Fibroblast of skin of left biceps (primary cell): ENCODE results near the gene RBM17.
"Not testable (repeated sequence)": the region's sequence is repeated elsewhere in the genome, so short reads cannot be mapped to it uniquely, and the experiment has no call there.

Experiments
- DNase-seq, 2 experiments: peaks; one replicate each; pipeline ENCODE4 v3.0.0-alpha.2; 2013; ENCODE audit warnings: low read depth in 2 of 2

Gene RBM17

DNA sequence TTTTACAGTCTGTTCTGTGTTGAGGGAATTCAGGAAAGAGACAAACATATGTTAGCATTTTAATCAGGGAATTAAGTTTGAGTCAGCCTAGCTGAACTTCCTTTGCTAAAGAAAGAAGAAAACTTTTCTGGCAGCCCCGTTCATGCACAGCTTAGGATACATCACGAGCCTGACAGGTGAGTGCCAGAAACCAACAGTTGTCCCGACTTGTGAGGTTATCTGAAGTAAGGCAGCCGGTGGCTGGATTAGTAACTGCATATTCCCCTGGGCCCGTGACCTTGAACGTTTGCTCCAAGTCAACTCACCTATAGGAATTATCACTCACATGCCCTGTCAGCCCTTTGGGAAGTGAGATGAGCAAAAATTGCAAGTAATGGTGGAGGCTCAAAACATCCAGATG is 24.1 kb downstream of the RBM17 start:
- DNase-seq: no peak

GRCh38 chr10:6114299-6114698 is 25.5 kb downstream of the RBM17 start:
- DNase-seq: no peak

GRCh38 chr10:6114805-6115341 is 26.0 kb downstream of the RBM17 start:
- no peak for DNase-seq

DNA sequence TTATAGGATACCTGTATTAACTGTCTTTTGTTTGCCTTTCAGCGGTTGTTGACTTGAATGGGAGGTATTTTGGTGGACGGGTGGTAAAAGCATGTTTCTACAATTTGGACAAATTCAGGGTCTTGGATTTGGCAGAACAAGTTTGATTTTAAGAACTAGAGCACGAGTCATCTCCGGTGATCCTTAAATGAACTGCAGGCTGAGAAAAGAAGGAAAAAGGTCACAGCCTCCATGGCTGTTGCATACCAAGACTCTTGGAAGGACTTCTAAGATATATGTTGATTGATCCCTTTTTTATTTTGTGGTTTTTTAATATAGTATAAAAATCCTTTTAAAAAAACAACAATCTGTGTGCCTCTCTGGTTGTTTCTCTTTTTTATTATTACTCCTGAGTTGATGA is 26.6 kb downstream of the RBM17 start:
- DNase-seq: no peak

DNA sequence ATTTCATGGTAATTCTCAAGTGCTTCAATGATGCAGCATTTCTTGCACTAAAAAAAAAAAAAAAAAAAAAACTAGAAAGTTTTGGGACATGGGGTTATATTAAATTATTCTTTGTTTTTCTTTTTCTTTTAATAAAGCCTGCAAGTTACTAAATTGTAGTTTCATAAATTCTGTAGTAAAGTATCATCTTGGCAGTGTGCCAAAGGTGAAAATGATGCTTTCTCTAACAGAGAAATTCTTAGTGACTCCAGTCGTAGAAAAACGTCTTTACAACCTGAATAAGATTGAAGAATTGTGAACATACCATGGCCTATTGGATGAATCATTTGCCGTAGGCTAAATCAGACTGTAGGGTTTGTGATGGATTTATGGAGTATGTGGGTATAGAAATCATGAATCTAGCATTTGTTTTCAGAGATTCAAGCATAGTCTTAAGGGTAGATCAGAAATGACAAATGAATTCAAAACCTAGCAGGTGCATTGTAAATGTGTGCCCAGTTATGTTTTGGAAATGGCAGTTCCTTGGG is 27.1 kb downstream of the RBM17 start:
- DNase-seq: no peak

DNA sequence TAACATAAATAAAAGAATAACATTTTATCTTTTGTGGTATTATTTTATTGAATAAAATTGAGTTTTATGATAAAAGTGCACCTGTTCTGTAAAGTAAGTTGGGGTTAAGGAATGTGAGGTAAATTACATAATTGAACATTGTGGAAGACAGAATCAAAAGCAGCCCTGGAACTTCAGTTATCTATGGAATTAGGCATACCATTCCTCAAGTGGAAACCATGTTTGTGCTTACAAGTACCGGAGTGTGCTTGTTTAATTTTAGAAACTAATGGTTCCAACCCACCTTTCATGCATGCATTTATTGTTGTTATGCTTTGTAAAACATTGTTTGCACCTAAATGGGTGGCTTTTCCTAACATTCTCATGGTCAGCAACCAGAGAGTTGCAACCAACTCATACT is 28.0 kb downstream of the RBM17 start:
- no peak for DNase-seq

- DNase-seq: no peak
Measured at GRCh38 chr10:6117711-6118110, 28.9 kb downstream of the RBM17 start.

DNA sequence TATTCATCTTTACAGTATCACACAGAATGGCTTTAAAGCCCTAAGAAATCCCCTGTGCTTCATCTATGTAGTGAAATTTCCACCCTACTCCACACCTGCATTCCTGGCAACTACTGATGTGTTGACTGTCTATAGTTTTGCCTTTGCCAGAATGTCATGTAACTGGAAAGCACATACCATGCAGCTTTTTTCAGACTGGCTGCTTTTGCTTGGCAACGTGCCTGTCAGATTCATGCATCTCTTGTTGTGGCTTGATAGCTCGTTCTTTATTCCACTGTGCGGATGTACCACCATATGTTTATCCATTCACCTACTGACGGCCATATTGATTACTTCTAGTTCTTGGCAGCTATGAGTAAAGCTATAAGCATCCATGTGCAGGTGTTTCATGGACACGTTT is 30.6 kb downstream of the RBM17 start:
- no peak for DNase-seq

- DNase-seq: no peak
Measured at GRCh38 chr10:6119962-6120361, 31.1 kb downstream of the RBM17 start.

DNA sequence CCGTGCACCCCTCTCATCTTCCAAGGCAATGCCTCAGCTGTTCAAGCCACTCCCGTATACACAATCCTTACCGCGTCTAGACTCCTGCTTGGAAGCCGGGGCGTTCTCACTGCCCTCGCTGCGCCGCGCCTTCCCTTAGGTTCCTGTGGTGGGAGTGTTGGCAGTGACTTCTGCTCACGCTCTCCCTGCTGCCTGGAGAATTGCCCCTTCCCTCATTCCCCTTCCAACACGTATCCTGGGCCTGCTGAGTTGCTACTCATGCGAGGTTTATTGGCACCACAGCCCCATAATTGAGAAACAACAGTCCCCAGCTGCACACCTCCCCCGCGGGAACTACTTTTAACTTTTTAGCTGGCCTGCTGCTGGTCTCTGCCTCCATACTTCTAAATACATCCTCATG is 31.9 kb downstream of the RBM17 start:
- DNase-seq: no peak

DNA sequence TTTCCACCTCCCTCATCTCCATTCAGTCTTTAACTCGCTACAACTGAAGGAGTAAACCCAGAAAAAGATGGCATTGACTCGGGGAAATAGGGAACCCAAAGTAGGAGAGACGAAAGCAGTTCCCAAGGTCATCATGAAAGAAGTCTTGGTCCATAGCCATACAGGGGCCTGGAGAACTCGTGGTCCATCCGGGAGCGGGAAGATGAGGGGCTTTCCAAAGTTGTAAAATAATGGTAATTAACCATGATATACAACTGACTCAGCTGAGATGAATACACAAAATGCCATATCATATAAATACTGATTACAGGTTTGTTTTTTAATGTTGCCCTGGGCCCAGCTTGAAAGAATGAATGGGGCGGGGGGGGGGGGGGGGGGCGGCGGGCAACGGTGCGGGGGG is 32.3 kb downstream of the RBM17 start:
- no peak for DNase-seq

DNA sequence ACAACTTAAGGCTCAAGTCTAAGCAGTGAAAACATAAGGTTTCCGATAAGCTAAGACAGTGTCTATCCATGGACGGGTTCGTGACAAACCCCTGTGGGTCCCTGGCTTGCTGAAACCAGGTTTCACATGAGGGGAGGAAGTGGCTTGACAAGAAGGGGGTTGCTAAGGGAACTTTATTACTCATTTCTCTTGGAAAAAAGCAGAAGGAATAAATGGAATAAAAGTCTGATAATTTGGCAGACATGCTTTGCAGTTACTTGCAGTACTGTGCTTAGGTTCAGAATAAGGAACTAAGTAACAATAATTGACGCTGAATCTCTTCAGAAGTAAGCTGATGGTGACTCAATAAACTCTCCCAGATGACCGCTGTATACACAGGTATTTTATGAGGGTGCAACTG is 34.7 kb downstream of the RBM17 start:
- DNase-seq: no peak

DNA sequence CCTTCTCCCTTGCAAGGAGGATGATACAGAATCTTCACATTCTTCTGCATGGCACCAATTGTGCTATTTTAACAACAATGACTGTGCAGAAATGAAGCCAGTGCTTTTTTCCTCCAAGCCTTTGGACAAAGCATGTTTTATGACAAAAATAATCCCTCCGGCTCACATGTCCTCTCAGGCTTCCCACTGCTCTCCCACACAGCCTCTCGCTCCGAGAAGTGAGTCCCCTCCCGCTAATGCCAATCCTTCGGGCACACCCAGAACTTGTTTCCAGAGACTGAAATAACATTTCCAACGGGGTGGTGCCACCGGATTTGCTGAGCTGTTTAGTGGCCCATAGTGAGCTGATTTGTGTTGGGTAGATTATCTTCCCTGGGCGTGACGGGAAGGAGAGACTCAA is 35.8 kb downstream of the RBM17 start:
- DNase-seq: no peak

DNA sequence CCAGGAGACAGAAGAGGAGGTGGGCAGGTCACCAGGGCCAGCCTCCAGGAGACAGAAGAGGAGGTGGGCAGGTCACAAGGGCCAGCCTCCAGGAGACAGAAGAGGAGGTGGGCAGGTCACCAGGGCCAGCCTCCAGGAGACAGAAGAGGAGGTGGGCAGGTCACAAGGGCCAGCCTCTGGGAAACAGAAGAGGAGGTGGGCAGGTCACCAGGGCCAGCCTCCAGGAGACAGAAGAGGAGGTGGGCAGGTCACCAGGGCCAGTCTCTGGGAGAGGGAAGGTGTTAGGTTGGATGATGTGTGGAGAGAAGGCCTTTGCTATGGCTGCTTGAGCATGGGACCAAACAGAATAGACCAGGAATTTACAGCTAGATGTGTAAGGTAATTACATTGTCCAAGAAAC is 38.6 kb downstream of the RBM17 start:
- DNase-seq: not testable (repeated sequence)

DNA sequence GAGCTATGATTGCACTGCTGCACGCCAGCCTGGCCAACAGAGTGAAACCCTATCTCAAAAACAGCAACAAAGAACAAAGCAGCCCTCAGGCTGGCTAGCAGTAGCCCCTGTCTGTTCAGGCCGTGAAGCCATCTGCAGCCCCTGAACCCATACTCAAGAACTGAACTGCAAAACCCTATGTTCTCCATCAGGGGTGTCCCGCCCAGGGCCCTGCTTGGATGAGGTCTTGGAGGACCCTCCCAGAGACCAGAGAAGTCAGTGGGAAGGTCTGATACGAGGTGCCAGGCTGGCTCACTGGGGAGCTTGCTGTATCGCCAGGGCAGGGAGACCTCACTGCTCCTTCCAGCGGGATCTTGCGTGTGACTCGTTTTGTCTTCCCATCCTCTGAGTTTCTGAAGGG is 39.3 kb downstream of the RBM17 start:
- DNase-seq: no peak

DNA sequence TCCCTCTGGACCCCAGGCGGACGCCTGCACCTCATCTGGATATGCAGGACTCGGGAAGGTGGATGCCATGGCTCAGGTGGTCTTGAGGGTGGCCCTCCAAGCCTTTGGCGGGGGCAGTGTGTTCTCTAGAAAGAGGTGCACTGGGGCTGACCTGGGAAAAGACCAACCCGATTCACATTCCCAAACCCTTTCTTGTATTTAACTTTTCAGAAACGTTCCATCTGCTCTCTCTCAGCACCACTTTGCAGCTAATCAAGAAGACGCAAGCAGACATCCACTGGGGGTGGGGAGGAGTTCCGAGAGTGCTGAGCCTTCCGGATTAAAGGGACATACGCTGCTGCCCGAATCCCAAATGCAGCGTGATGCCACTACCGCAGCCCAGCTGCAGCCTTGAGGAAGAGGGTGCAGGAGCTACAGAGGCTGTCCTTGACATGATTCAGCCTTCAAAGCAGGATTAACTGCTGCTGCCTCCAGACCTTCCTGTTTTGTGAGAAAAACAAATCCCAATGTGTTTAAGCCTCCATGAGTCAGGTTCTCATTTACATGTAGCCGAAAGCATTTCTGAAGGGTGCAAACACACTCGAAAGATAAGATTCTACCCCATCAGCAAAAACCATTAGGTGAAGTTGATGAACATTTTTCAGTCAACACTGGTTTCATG is 39.9 kb downstream of the RBM17 start:
- DNase-seq: no peak

DNA sequence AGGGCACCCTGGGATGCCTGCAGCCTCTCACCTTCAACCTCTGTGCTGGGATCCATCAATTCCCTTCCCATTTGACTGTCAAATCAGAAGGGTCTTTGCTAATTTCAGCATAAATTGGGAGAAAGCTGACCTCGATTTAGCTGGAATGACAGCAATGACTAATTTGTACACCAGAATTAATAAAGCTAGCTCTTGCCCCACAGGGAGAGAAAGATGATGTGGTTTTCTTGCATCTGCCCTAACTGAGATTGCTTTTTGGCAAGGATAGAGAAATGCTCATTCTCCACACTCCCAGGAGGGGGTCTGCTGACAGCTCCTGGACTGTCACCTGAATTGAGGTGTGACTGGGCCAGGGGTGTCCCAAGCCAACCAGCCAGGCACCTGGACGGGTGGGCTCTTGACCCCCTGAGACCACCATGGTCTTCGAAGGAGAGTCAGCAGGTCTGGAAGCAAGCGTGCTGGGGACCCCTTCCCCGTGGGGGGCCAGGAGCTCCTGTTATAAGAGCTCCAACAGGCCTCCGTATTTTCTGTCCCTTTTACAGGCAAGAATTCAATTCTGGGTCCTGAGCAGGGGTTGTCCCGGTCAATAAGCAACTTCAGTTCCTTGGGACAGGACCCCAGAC is 42.1 kb downstream of the RBM17 start:
- no peak for DNase-seq

DNA sequence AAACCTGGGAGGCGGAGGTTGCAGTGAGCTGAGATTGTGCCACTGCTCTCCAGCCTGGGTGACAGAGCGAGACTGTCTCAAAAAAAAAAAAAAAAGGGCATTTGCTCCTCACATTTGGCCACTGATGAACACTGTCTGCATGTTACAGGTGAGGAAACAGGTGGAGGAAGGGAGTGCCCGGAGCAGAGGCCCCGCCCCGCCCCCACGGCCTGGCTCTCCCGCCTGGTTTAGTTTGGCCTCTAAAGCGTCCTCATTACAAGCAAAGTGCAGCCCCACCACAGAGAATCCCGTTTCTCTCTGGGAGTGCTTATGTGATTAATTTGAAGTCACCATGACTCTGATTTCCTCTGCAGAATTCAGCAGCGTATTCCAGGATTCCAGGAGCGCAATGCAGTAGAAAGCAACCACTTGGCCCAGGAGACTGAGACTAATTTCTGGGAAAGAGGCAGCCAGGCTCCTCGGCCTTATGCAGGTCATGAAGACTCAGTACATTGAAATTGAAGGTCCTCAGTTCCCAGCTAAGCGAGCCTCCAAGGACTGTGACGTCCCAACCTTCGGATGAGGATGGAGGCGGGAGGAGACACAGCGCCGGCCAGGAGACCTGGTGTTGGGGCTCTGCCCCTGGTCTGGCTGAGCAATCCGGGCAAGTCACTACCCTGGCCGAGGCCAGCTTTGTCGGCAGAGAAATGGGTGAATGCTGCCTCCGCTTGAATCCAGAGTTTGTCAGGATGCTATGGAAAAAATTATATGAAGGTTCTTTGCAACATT is 44.7 kb downstream of the RBM17 start:
- no peak for DNase-seq

DNA sequence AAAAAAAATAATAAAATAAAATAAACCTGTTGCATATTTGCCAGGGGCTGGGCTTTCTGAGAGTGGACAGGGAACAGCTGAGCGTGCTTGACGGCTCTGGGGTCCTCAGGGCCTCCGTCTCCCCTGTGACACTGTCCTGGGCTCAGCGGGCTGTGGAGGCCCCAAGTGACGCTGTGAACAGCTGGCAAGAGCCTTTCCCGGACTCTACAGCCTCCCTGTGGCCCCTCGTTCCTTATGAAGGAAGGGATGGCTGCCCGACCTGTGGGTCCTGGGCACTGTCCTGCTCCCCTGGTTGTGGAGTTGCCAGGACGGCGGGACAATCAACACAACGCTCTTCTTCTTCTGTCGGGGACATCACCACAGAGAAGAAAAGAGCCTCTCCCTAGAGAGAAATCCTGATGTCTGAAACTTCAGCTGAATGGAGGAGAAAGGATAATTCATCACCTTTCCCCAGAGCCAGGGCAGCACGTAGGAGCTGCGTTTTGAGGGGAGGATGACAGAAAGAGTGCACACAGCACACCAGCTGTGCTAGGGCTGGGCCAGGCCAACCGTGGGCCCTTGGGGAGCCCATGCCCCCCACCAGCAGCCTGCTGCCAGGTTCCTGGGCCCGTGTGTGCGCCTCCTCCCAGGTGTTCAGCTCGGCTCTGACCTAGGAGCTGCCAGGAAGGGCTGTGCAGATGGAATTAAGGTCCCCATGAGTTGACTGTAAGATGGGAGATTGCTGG is 45.4 kb downstream of the RBM17 start:
- no peak for DNase-seq

GRCh38 chr10:6135039-6135438 is 46.2 kb downstream of the RBM17 start:
- DNase-seq: no peak

- no peak for DNase-seq
Measured at GRCh38 chr10:6135589-6136168, 46.8 kb downstream of the RBM17 start.
